ENCODE measurements around the gene DYNC1H1.

The DYNC1H1 gene

DNA sequence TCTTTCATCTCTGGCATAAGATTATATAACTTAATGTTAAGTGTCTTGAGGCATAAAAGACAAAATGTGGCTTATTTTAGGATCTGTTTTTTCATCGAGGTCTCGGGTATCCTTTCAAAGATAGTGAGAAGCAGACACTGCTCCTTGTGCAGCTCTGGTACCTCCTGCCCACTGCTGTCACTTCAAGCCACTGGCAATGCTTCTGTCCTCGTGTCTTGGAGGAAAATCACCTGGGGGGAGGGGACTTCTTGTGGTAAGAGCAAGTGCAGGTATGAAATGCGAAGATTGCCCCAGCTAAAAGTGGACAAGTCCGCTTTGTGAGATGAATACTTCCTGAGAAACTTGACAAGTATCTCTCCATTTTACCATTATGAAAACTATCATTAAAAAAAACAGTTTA lies 37.8 kb upstream of the DYNC1H1 start:
- Histone ChIP-seq H3K9me3 (ENCODE audit: control insufficient read depth, low read length) (no peaks in the 10 kb centered on the region), H3K36me3 (ENCODE audit: control insufficient read depth, insufficient read depth, low read length) (peaks cover 12% of the 10 kb centered on the region), H3K4me1 (ENCODE audit: control insufficient read depth, insufficient read depth, low read length, poor library complexity, severe bottlenecking) (no peaks in the 10 kb centered on the region), H3K27ac (ENCODE audit: low read depth, low read length, severe bottlenecking) (no peak overlapping the region), H3K4me3 (ENCODE audit: extremely low read depth, insufficient read depth, low read length, poor library complexity, severe bottlenecking) (no peak overlapping the region)
- WGBS, 2 experiments (ENCODE audit: insufficient coverage in 2 of 2) = 90 to 100% methylated on average over 2 to 3 of the region's 5 CpGs

DNA sequence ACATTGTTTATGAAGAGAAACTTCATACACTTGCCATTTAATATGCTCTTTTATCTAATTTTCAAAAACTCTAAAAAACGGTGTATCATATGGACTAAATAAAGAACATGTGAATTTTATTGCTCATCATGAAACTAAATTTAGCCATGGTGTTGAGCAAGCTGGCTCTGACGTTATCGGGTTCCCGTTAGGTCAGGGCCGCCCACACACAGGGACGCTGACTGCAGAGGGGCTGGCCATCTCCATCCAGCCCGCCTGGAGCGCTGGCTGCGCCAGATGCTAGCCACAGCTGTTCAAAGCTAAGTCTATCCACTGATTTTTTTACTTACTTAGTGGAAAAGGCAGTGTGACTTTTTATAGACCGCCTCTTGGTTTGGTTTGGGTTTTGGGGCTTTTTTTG lies 36.5 kb upstream of the DYNC1H1 start:
- no peak overlapping the region for H3K4me3 ChIP-seq (ENCODE audit: extremely low read depth, insufficient read depth, low read length, poor library complexity, severe bottlenecking)
- no peak overlapping the region for H3K27ac ChIP-seq (ENCODE audit: low read depth, low read length, severe bottlenecking)
- peaks cover 9% of the 10 kb centered on the region for H3K36me3 ChIP-seq (ENCODE audit: control insufficient read depth, insufficient read depth, low read length)
- H3K9me3 ChIP-seq (ENCODE audit: control insufficient read depth, low read length) = no peaks in the 10 kb centered on the region
- H3K4me1 ChIP-seq (ENCODE audit: control insufficient read depth, insufficient read depth, low read length, poor library complexity, severe bottlenecking) = no peaks in the 10 kb centered on the region
- WGBS, 2 experiments (ENCODE audit: insufficient coverage in 2 of 2) = 79 to 95% methylated on average over 5 of the region's 10 CpGs

DNA sequence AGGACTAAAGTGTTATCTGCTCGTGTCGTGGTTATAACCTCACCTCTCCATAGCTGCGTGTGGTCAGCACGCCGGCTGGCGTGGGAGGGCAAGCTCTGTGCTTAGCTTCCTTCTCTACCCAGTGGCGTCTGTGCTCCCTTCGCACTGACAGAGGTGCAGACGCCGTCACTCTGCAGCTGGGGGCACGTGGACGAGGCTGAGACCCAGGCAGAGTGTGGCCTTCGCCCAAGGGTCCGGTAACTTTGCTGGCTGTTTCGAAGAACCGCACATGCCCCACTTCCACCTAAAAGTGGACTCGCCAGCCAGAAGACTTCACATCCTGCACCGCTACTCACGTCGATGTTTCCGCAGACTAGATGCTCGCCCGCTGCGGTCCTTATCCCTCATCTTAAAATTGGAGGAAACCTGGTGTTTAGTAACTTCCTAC lies 35.9 kb upstream of the DYNC1H1 start:
- Histone ChIP-seq H3K4me1 (ENCODE audit: control insufficient read depth, insufficient read depth, low read length, poor library complexity, severe bottlenecking) (no peaks in the 10 kb centered on the region), H3K27ac (ENCODE audit: low read depth, low read length, severe bottlenecking) (no peak overlapping the region), H3K9me3 (ENCODE audit: control insufficient read depth, low read length) (no peaks in the 10 kb centered on the region), H3K36me3 (ENCODE audit: control insufficient read depth, insufficient read depth, low read length) (peaks cover 9% of the 10 kb centered on the region), H3K4me3 (ENCODE audit: extremely low read depth, insufficient read depth, low read length, poor library complexity, severe bottlenecking) (no peak overlapping the region)
- WGBS, 2 experiments (ENCODE audit: insufficient coverage in 2 of 2) = 97 to 98% methylated on average over 24 of the region's 24 CpGs

- H3K27ac ChIP-seq (ENCODE audit: low read depth, low read length, severe bottlenecking) = no peak overlapping the region
- peaks cover 9% of the 10 kb centered on the region for H3K36me3 ChIP-seq (ENCODE audit: control insufficient read depth, insufficient read depth, low read length)
- H3K4me3 ChIP-seq (ENCODE audit: extremely low read depth, insufficient read depth, low read length, poor library complexity, severe bottlenecking) = no peak overlapping the region
- no peaks in the 10 kb centered on the region for H3K9me3 ChIP-seq (ENCODE audit: control insufficient read depth, low read length)
- WGBS, 2 experiments (ENCODE audit: insufficient coverage in 2 of 2) = 96% methylated on average over 8 to 10 of the region's 10 CpGs
- H3K4me1 ChIP-seq (ENCODE audit: control insufficient read depth, insufficient read depth, low read length, poor library complexity, severe bottlenecking) = no peaks in the 10 kb centered on the region
Measured at GRCh38 chr14:101929096-101929495, 35.3 kb upstream of the DYNC1H1 start.

DNA sequence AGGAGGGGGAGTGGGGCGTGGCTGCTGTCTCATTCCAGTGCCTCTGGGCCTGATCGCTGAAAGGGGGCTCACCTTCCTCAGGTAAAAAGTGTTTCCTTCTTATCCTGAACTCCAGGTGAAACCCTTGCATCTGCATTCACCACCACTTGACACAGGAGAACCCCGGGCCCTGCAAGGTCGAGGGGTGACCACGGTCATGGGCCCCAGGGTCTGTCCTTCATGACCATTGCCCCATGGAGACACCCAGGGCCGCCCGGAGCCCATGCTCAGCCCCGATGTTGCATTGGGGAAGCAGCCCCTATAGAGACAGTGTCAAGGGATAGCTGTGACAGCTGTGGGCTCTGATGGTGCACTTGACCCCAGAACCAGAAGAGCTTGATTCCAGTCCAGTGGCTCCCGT lies 34.4 kb upstream of the DYNC1H1 start:
- Histone ChIP-seq H3K36me3 (ENCODE audit: control insufficient read depth, insufficient read depth, low read length) (peaks cover 7% of the 10 kb centered on the region), H3K9me3 (ENCODE audit: control insufficient read depth, low read length) (no peaks in the 10 kb centered on the region), H3K4me1 (ENCODE audit: control insufficient read depth, insufficient read depth, low read length, poor library complexity, severe bottlenecking) (no peaks in the 10 kb centered on the region), H3K4me3 (ENCODE audit: extremely low read depth, insufficient read depth, low read length, poor library complexity, severe bottlenecking) (no peak overlapping the region), H3K27ac (ENCODE audit: low read depth, low read length, severe bottlenecking) (no peak overlapping the region)
- WGBS, 2 experiments (ENCODE audit: insufficient coverage in 2 of 2) = 93 to 98% methylated on average over 5 to 9 of the region's 9 CpGs

DNA sequence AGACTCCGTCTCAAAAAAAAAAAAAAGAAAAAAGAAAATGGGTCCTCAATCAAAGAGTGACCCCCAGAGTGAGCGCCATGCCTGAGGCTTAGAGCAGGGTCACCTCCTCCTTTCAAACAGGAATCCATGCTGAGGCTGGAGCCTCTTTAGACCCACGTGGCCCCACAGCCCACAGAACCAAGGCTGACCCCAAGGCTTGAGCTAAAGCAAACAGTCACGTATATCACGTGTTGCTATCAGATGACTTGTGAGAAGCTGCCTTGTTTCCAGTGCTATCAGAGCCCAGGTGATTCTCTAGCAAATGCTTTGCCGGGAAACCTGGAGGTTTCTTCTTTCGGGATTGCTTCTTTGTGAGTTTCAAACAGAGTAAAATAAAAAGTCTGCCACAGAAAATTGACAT lies 31.7 kb upstream of the DYNC1H1 start:
- 93 to 95% methylated on average over 6 to 7 of the region's 7 CpGs for WGBS, 2 experiments (ENCODE audit: insufficient coverage in 2 of 2)
- H3K4me3 ChIP-seq (ENCODE audit: extremely low read depth, insufficient read depth, low read length, poor library complexity, severe bottlenecking) = no peak overlapping the region
- no peaks in the 10 kb centered on the region for H3K4me1 ChIP-seq (ENCODE audit: control insufficient read depth, insufficient read depth, low read length, poor library complexity, severe bottlenecking)
- H3K9me3 ChIP-seq (ENCODE audit: control insufficient read depth, low read length) = no peaks in the 10 kb centered on the region
- H3K36me3 ChIP-seq (ENCODE audit: control insufficient read depth, insufficient read depth, low read length) = no peaks in the 10 kb centered on the region
- no peak overlapping the region for H3K27ac ChIP-seq (ENCODE audit: low read depth, low read length, severe bottlenecking)

- Histone ChIP-seq H3K9me3 (ENCODE audit: control insufficient read depth, low read length) (no peaks in the 10 kb centered on the region), H3K36me3 (ENCODE audit: control insufficient read depth, insufficient read depth, low read length) (no peaks in the 10 kb centered on the region), H3K4me3 (ENCODE audit: extremely low read depth, insufficient read depth, low read length, poor library complexity, severe bottlenecking) (no peak overlapping the region), H3K4me1 (ENCODE audit: control insufficient read depth, insufficient read depth, low read length, poor library complexity, severe bottlenecking) (no peaks in the 10 kb centered on the region), H3K27ac (ENCODE audit: low read depth, low read length, severe bottlenecking) (no peak overlapping the region)
- 95% methylated on average over 16 of the region's 16 CpGs for WGBS, 2 experiments (ENCODE audit: insufficient coverage in 2 of 2)
Measured at GRCh38 chr14:101933209-101933608, 31.2 kb upstream of the DYNC1H1 start.

DNA sequence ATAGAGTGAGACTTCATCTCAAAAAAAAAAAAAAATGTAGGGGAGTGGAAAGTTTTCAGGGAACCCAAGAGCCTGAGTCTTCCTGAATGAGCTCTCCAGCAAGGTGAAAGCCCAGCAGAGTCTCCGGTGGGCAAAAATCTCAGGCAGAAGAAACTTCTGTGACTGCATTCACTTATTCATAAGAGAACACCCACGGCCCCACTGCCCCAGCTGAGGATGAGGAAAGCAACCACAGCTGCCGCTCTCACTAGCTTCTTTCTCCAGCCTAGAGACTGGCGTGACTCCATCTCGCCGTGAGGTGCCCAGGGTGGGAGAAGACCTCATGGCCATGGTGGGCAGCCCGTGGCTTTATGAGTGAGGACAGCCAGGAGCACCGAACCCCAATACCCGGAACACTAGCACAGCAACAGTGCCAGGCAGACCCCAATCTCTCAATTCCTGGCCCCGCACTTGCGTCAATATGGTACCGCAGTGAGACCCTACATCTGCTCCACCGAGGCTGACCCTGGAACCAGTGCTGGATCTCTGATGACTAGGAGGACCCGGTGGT lies 29.7 kb upstream of the DYNC1H1 start:
- Histone ChIP-seq H3K4me3 (ENCODE audit: extremely low read depth, insufficient read depth, low read length, poor library complexity, severe bottlenecking) (no peak overlapping the region), H3K27ac (ENCODE audit: low read depth, low read length, severe bottlenecking) (no peak overlapping the region), H3K4me1 (ENCODE audit: control insufficient read depth, insufficient read depth, low read length, poor library complexity, severe bottlenecking) (no peaks in the 10 kb centered on the region), H3K36me3 (ENCODE audit: control insufficient read depth, insufficient read depth, low read length) (no peaks in the 10 kb centered on the region), H3K9me3 (ENCODE audit: control insufficient read depth, low read length) (no peaks in the 10 kb centered on the region)
- 92 to 96% methylated on average over 14 of the region's 14 CpGs for WGBS, 2 experiments (ENCODE audit: insufficient coverage in 2 of 2)

- Histone ChIP-seq H3K4me3 (ENCODE audit: extremely low read depth, insufficient read depth, low read length, poor library complexity, severe bottlenecking) (no peak overlapping the region), H3K9me3 (ENCODE audit: control insufficient read depth, low read length) (no peaks in the 10 kb centered on the region), H3K27ac (ENCODE audit: low read depth, low read length, severe bottlenecking) (no peak overlapping the region), H3K36me3 (ENCODE audit: control insufficient read depth, insufficient read depth, low read length) (no peaks in the 10 kb centered on the region), H3K4me1 (ENCODE audit: control insufficient read depth, insufficient read depth, low read length, poor library complexity, severe bottlenecking) (no peaks in the 10 kb centered on the region)
- WGBS, 2 experiments (ENCODE audit: insufficient coverage in 2 of 2) = 70 to 73% methylated on average over 13 of the region's 13 CpGs
Measured at GRCh38 chr14:101937926-101938767, 26.2 kb upstream of the DYNC1H1 start.

DNA sequence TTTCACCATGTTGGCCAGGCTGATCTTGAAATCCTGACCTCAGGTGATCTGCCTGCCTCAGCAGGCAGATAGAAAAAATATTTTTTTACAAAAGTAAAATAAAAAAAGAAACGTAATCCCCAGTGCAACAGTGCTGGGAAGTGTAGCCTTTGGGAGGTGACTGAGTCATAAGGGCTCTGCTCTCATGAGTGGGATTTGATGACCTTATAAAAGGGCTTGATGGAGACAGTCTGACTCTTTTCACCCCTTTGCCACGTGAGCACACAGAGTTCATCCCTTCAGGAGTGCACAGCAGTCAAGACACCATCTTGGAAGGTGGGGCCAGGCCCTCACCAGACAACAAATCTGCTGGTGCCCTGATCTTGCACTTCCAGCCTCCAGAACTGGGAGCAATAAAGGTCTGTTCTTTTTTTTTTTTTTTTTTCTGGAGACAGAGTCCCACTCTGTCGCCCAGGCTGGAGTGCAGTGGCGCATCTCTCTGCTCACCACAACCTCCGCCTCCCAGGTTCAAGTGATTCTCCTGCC lies 24.7 kb upstream of the DYNC1H1 start:
- H3K4me1 ChIP-seq (ENCODE audit: control insufficient read depth, insufficient read depth, low read length, poor library complexity, severe bottlenecking) = no peaks in the 10 kb centered on the region
- H3K36me3 ChIP-seq (ENCODE audit: control insufficient read depth, insufficient read depth, low read length) = no peaks in the 10 kb centered on the region
- H3K4me3 ChIP-seq (ENCODE audit: extremely low read depth, insufficient read depth, low read length, poor library complexity, severe bottlenecking) = no peak overlapping the region
- H3K27ac ChIP-seq (ENCODE audit: low read depth, low read length, severe bottlenecking) = no peak overlapping the region
- no peaks in the 10 kb centered on the region for H3K9me3 ChIP-seq (ENCODE audit: control insufficient read depth, low read length)
- WGBS, 2 experiments (ENCODE audit: insufficient coverage in 2 of 2) = 73 to 80% methylated on average over 2 to 4 of the region's 5 CpGs

DNA sequence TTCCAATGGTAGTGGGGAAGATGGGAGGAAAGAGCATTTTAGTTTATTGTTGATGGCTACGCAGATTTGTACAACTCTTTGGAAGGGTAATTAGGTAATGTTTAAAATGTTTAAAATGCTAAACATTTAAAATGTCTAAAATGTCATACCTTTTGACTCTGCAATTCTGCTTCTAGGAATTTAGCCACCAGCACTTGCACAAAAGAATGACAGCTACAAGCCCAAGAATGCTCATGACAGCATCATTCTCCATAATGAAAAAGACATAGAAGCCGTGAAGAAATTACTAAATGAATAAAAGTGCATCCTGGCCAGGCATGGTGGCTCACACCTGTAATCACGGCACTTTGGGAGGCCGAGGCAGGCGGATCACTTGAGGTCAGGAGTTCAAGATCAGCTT lies 19.9 kb upstream of the DYNC1H1 start:
- H3K36me3 ChIP-seq (ENCODE audit: control insufficient read depth, insufficient read depth, low read length) = no peaks in the 10 kb centered on the region
- no peak overlapping the region for H3K27ac ChIP-seq (ENCODE audit: low read depth, low read length, severe bottlenecking)
- H3K4me3 ChIP-seq (ENCODE audit: extremely low read depth, insufficient read depth, low read length, poor library complexity, severe bottlenecking) = no peak overlapping the region
- 60 to 76% methylated on average over 1 to 5 of the region's 5 CpGs for WGBS, 2 experiments (ENCODE audit: insufficient coverage in 2 of 2)
- H3K4me1 ChIP-seq (ENCODE audit: control insufficient read depth, insufficient read depth, low read length, poor library complexity, severe bottlenecking) = peaks cover 5% of the 10 kb centered on the region
- no peaks in the 10 kb centered on the region for H3K9me3 ChIP-seq (ENCODE audit: control insufficient read depth, low read length)
